Uterus (tissue), 2 donors: ENCODE data around the gene IER2.

ENCODE experiments used
- CTCF ChIP-seq, 4 experiments: fragments of 200-600 bp in 2 of 4; fragments of 450-650 bp in 2 of 4; sonication (generic) in 2 of 4; IDR thresholded peaks; one replicate each; pipeline ENCODE4 v1.5.1; 2016 to 2019; ENCODE audit warnings: antibody characterized with exemption in 4 of 4, mild to moderate bottlenecking in 2 of 4, moderate library complexity in 1 of 4
- POLR2A ChIP-seq, 2 donors: fragments of 450-650 bp; IDR thresholded peaks; one replicate each; pipeline ENCODE4 v1.6.1; 2016; ENCODE audit warnings: antibody characterized with exemption in 2 of 2, mild to moderate bottlenecking in 1 of 2, moderate library complexity in 1 of 2

GRCh38 chr19:13103581-13104359, 46.4 kb upstream of the IER2 start:
- TF ChIP-seq CTCF (IDR thresholded peaks at IDR 0.05) (no peak), POLR2A (IDR thresholded peaks at IDR 0.05) (no peak)
